Measurements from ENCODE around the gene FFAR3.

Gene FFAR3

GRCh38 chr19:35357867-35358573 is at the start of gene FFAR3:
FFAR3 (plus strand) TSS chr19:35358460; CDS start chr19:35358891, 431 bp downstream.
- no peak for DNase-seq

- DNase-seq, result no peak
These were observed 49.4 kb upstream of the FFAR3 start for GRCh38 chr19:35308910-35309309.

GRCh38 chr19:35309481-35310279 is 48.6 kb upstream of the FFAR3 start:
- DNase-seq, result no peak

- DNase-seq, result no peak
These were observed 47.9 kb upstream of the FFAR3 start for GRCh38 chr19:35310331-35310730.

- no peak for DNase-seq
These were observed 47.3 kb upstream of the FFAR3 start for GRCh38 chr19:35310811-35311465.

- no peak for DNase-seq
These were observed 46.2 kb upstream of the FFAR3 start for GRCh38 chr19:35311901-35312665.

- no peak for DNase-seq
These were observed 44.7 kb upstream of the FFAR3 start for GRCh38 chr19:35313587-35313986.

- no peak for DNase-seq
These were observed 44.2 kb upstream of the FFAR3 start for GRCh38 chr19:35314031-35314430.

GRCh38 chr19:35314858-35315470 is 43.3 kb upstream of the FFAR3 start:
- DNase-seq, result no peak

- no peak for DNase-seq
These were observed 42.4 kb upstream of the FFAR3 start for GRCh38 chr19:35315883-35316282.

- DNase-seq, result no peak
These were observed 41.7 kb upstream of the FFAR3 start for GRCh38 chr19:35316560-35316959.

- DNase-seq, result no peak
These were observed 40.7 kb upstream of the FFAR3 start for GRCh38 chr19:35317464-35318043.

GRCh38 chr19:35318679-35319448 is 39.4 kb upstream of the FFAR3 start:
- no peak for DNase-seq

GRCh38 chr19:35320065-35320713 is 38.1 kb upstream of the FFAR3 start:
- no peak for DNase-seq

GRCh38 chr19:35321291-35321690 is 37.0 kb upstream of the FFAR3 start:
- DNase-seq, result no peak

- no peak for DNase-seq
These were observed 36.2 kb upstream of the FFAR3 start for GRCh38 chr19:35322014-35322413.

GRCh38 chr19:35327642-35328041 is 30.6 kb upstream of the FFAR3 start:
- DNase-seq, result no peak

- no peak for DNase-seq
These were observed 29.4 kb upstream of the FFAR3 start, which contains the start of gene CD22 for GRCh38 chr19:35328851-35329285. CD22 (plus strand) TSS chr19:35329187; CDS start chr19:35332041, 2,854 bp downstream.

- no peak for DNase-seq
These were observed 28.9 kb upstream of the FFAR3 start for GRCh38 chr19:35329323-35329722.

GRCh38 chr19:35330475-35330874 is 27.8 kb upstream of the FFAR3 start:
- no peak for DNase-seq

Measured in activated CD4-positive, CD25-positive, alpha-beta regulatory T cell (primary cell).